ENCODE data around the gene MARS1. TPM values are rescaled to one million over a fixed set of nuclear protein-coding genes. Genes with fewer than 3 reads are reported as not detected.

MARS1 gene
- total RNA-seq, 1 donor from 2014 or later = 290 TPM

- Mint-ChIP-seq H3K4me3 (ENCODE audit: low read depth) (no peak overlapping the region), H3K27ac (no peak overlapping the region), H3K36me3 (ENCODE audit: insufficient read depth) (peaks cover 7% of the 10 kb centered on the region), H3K27me3 (peaks cover 18% of the 10 kb centered on the region), H3K4me1 (ENCODE audit: low read depth) (peaks cover 12% of the 10 kb centered on the region), H3K9me3 (ENCODE audit: low read depth) (no peaks in the 10 kb centered on the region)
- no peak for DNase-seq (ENCODE audit: low spot score, unreplicated experiment)
- no peak for TF ChIP-seq CTCF (IDR thresholded peaks at IDR 0.05; ENCODE audit: unreplicated experiment)
These were observed 2.2 kb upstream of the MARS1 start for GRCh38 chr12:57485695-57486094.

- Mint-ChIP-seq H3K27ac (peak overlapping the region; percentile 21), H3K4me3 (ENCODE audit: low read depth) (peak overlapping the region; percentile 97)
- no peak for TF ChIP-seq CTCF (IDR thresholded peaks at IDR 0.05; ENCODE audit: unreplicated experiment)
These were observed 742 bp upstream of the MARS1 start for GRCh38 chr12:57487055-57487596.

GRCh38 chr12:57488402-57489156 lies 711 bp downstream of the MARS1 start:
- Mint-ChIP-seq H3K27me3 (no peaks in the 10 kb centered on the region), H3K27ac (peak overlapping the region; percentile 95), H3K4me1 (ENCODE audit: low read depth) (peaks cover 12% of the 10 kb centered on the region), H3K9me3 (ENCODE audit: low read depth) (peaks cover 2% of the 10 kb centered on the region), H3K36me3 (ENCODE audit: insufficient read depth) (peaks cover 19% of the 10 kb centered on the region), H3K4me3 (ENCODE audit: low read depth) (peak overlapping the region; percentile 97)
- no peak for TF ChIP-seq CTCF (IDR thresholded peaks at IDR 0.05; ENCODE audit: unreplicated experiment)
- no peak for DNase-seq (ENCODE audit: low spot score, unreplicated experiment)

More at GRCh38 chr12:57487055-57487596, 742 bp upstream of the MARS1 start:
- H3K9me3 Mint-ChIP-seq (ENCODE audit: low read depth) = no peaks in the 10 kb centered on the region
- H3K4me1 Mint-ChIP-seq (ENCODE audit: low read depth) = peaks cover 12% of the 10 kb centered on the region
- H3K36me3 Mint-ChIP-seq (ENCODE audit: insufficient read depth) = peaks cover 14% of the 10 kb centered on the region
- DNase-seq (ENCODE audit: low spot score, unreplicated experiment) = no peak
- H3K27me3 Mint-ChIP-seq = peaks cover 6% of the 10 kb centered on the region

- peaks cover 19% of the 10 kb centered on the region for H3K36me3 Mint-ChIP-seq (ENCODE audit: insufficient read depth)
- H3K9me3 Mint-ChIP-seq (ENCODE audit: low read depth) = peaks cover 2% of the 10 kb centered on the region
- H3K27me3 Mint-ChIP-seq = no peaks in the 10 kb centered on the region
- TF ChIP-seq CTCF (IDR thresholded peaks at IDR 0.05; ENCODE audit: unreplicated experiment) = no peak
- peaks cover 12% of the 10 kb centered on the region for H3K4me1 Mint-ChIP-seq (ENCODE audit: low read depth)
- no peak for DNase-seq (ENCODE audit: low spot score, unreplicated experiment)
- H3K4me3 Mint-ChIP-seq (ENCODE audit: low read depth) = peak overlapping the region; percentile 97
- peak overlapping the region; percentile 95 for H3K27ac Mint-ChIP-seq
These were observed 1.3 kb downstream of the MARS1 start for GRCh38 chr12:57489157-57489641.

- no peak overlapping the region for H3K4me3 Mint-ChIP-seq (ENCODE audit: low read depth)
- H3K9me3 Mint-ChIP-seq (ENCODE audit: low read depth) = peaks cover 2% of the 10 kb centered on the region
- H3K27ac Mint-ChIP-seq = no peak overlapping the region
- peaks cover 12% of the 10 kb centered on the region for H3K4me1 Mint-ChIP-seq (ENCODE audit: low read depth)
- no peaks in the 10 kb centered on the region for H3K27me3 Mint-ChIP-seq
- TF ChIP-seq CTCF (IDR thresholded peaks at IDR 0.05; ENCODE audit: unreplicated experiment) = no peak
- no peak for DNase-seq (ENCODE audit: low spot score, unreplicated experiment)
- H3K36me3 Mint-ChIP-seq (ENCODE audit: insufficient read depth) = peaks cover 22% of the 10 kb centered on the region
These were observed 2.3 kb downstream of the MARS1 start for GRCh38 chr12:57490126-57490525.
